Progenitor cell of endocrine pancreas (in vitro differentiated cells): ENCODE measurements around the gene TNK1. TPM values are rescaled to one million over a fixed set of nuclear protein-coding genes. Genes with fewer than 3 reads are reported as not detected.
"Not testable (repeated sequence)": the region's sequence is repeated elsewhere in the genome, so short reads cannot be mapped to it uniquely, and the experiment has no call there.

ENCODE experiments used
- DNase-seq: peaks from one replicate; pipeline ENCODE4 v3.0.0; 2021; ENCODE audit warnings: low spot score; ENCODE audit not compliant: unreplicated experiment
- H3K27ac Mint-ChIP-seq: 2 replicates; pipeline ENCODE4 v1.8.0; 2021; ENCODE audit warnings: mild to moderate bottlenecking, moderate library complexity, mixed read lengths
- H3K27me3 Mint-ChIP-seq: 2 replicates; pipeline ENCODE4 v1.8.0; 2021; ENCODE audit warnings: mixed read lengths
- H3K36me3 Mint-ChIP-seq: 2 replicates; pipeline ENCODE4 v1.8.0; 2022; ENCODE audit warnings: mixed read lengths; ENCODE audit not compliant: insufficient read depth
- H3K4me1 Mint-ChIP-seq: 2 replicates; pipeline ENCODE4 v1.8.0; 2021; ENCODE audit warnings: low read depth, mixed read lengths
- H3K4me3 Mint-ChIP-seq: 2 replicates; pipeline ENCODE4 v1.8.0; 2021; ENCODE audit warnings: low read depth, mild to moderate bottlenecking, moderate library complexity, mixed read lengths
- H3K9me3 Mint-ChIP-seq: 2 replicates; pipeline ENCODE4 v1.8.0; 2021; ENCODE audit warnings: low read depth, mixed read lengths
- total RNA-seq: library from RNA; stranded (reverse); gene quantifications from 2 replicates; pipeline ENCODE4 v1.2.1, GENCODE V29; 2021
- TF ChIP-seq, protein P1 (sequence below): fragments of 200-600 bp; sonication (generic); IDR thresholded peaks from one replicate; pipeline ENCODE4 v1.5.0; 2021; ENCODE audit warnings: antibody characterized with exemption, mild to moderate bottlenecking; ENCODE audit not compliant: unreplicated experiment

TNK1 gene
- total RNA-seq, 1 donor from 2014 or later = 13.4 TPM

DNA sequence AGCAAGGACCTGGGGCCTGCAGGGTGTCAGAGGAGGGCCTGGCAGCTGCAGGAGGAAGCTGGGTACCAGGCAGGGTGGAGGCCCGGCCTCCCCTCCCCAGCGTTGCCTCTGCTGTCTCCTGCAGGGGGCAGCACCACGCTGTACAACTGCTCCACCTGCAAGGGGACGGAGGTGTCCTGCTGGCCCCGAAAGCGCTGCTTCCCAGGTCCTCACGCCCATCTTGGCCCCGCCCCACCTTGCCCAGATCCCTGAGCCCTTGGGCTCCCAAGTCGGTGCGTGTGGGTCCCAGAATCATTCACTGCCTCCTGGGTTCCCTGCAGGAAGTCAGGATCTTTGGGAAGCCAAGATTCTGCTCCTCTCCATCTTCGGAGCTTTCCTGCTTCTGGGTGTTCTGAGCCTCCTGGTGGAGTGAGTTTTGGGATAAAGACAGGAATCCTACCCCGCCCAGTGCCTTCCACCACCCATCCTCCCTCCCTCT, 24.8 kb upstream of the TNK1 start:
- Mint-ChIP-seq H3K36me3 (no peaks in the 10 kb centered on the region), H3K4me1 (peaks cover 14% of the 10 kb centered on the region), H3K9me3 (no peaks in the 10 kb centered on the region), H3K4me3 (no peak overlapping the region), H3K27ac (no peak overlapping the region), H3K27me3 (peaks cover 7% of the 10 kb centered on the region)
- DNase-seq = peak; percentile 75
- TF ChIP-seq, protein P1, sequence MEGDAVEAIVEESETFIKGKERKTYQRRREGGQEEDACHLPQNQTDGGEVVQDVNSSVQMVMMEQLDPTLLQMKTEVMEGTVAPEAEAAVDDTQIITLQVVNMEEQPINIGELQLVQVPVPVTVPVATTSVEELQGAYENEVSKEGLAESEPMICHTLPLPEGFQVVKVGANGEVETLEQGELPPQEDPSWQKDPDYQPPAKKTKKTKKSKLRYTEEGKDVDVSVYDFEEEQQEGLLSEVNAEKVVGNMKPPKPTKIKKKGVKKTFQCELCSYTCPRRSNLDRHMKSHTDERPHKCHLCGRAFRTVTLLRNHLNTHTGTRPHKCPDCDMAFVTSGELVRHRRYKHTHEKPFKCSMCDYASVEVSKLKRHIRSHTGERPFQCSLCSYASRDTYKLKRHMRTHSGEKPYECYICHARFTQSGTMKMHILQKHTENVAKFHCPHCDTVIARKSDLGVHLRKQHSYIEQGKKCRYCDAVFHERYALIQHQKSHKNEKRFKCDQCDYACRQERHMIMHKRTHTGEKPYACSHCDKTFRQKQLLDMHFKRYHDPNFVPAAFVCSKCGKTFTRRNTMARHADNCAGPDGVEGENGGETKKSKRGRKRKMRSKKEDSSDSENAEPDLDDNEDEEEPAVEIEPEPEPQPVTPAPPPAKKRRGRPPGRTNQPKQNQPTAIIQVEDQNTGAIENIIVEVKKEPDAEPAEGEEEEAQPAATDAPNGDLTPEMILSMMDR = peak; percentile 89

DNA sequence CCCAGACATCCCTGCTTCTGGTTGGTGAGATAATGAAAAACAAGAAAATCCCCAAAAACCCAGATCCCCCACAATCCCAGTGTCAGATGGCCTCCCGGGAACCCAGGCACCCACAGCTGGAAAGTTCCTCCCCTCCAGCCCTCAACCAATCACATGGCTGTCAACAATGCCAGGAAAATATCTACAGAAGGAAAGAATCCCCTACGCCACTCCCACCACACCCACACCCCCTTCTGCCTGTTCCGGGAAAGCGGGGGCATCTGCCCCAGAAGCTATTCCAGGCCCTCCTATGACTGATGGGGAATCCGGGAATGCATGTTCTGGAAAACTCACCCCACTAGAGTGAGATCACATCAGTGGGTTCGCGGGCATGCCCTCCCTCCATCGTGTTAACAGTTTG, 24.1 kb upstream of the TNK1 start:
- Mint-ChIP-seq H3K27ac (no peak overlapping the region), H3K4me1 (peaks cover 11% of the 10 kb centered on the region), H3K9me3 (no peaks in the 10 kb centered on the region), H3K4me3 (no peak overlapping the region), H3K27me3 (peaks cover 8% of the 10 kb centered on the region), H3K36me3 (no peaks in the 10 kb centered on the region)
- TF ChIP-seq, protein P1 = no peak
- DNase-seq = no peak

DNA sequence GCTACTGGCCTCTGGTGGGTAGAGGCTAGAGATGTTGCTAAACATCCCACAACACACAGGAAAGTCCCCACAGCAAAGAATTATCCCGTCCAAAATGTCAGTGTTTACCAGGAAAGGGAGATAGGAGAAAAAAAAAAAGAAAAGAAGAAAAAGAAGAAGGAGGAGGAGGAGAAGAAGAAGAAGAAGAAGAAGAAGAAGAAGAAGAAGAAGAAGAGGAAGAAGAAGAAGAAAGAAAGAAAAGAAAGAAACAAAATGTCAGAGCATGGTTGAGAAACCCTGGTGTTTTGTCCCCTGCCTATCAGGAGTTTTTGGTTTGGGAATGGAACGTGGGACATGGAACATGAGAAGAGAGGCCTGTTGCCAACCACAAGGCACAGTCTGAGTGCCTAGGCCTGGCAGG, 23.5 kb upstream of the TNK1 start:
- Mint-ChIP-seq H3K9me3 (no peaks in the 10 kb centered on the region), H3K27ac (no peak overlapping the region), H3K36me3 (no peaks in the 10 kb centered on the region), H3K4me3 (no peak overlapping the region), H3K27me3 (peaks cover 11% of the 10 kb centered on the region), H3K4me1 (peaks cover 9% of the 10 kb centered on the region)
- TF ChIP-seq, protein P1 = no peak
- DNase-seq = no peak

DNA sequence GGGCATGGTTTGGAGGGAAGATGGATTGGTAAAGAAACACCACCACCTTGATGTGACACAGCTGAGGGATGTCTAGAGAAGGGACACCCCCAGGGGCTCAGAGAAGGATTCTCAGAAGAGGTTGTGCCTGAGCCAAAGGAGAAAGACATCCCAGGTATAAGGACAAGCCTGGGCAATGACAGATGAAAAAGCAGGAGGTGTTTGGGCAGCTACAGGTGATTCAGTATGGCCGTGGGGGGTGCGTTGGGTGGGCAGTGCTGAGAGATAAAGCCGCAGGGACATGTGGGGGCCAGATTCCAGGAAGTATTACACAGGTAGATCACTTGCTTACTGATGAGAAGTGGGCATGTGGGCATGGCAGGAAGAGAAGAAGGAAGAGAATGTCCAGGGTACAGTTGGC, 19.0 kb upstream of the TNK1 start:
- Mint-ChIP-seq H3K36me3 (no peaks in the 10 kb centered on the region), H3K27ac (no peak overlapping the region), H3K9me3 (no peaks in the 10 kb centered on the region), H3K4me1 (no peaks in the 10 kb centered on the region), H3K27me3 (peaks cover 14% of the 10 kb centered on the region), H3K4me3 (no peak overlapping the region)
- no peak for DNase-seq
- TF ChIP-seq, protein P1 = no peak

DNA sequence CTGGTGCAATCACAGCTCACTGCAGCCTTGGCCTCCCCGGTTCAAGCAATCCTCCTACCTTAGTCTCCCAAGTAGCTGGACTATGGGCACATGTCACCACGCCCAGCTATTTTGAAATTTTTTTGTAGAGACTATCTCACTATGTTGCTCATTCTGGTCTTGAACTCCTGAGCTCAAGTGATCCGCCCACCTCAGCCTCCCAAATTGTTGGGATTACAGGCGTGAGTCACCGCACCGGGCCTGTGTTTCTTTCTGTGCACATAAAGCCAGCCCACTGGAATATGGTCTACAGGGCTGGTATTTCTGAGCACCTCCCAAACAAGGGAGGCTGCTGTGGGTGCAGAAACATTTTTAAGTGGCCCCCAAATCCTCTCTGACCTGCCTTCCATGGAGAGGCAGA, 17.6 kb upstream of the TNK1 start:
- Mint-ChIP-seq H3K27ac (no peak overlapping the region), H3K27me3 (peaks cover 13% of the 10 kb centered on the region), H3K9me3 (no peaks in the 10 kb centered on the region), H3K4me3 (no peak overlapping the region), H3K36me3 (no peaks in the 10 kb centered on the region), H3K4me1 (no peaks in the 10 kb centered on the region)
- TF ChIP-seq, protein P1 = no peak
- no peak for DNase-seq

DNA sequence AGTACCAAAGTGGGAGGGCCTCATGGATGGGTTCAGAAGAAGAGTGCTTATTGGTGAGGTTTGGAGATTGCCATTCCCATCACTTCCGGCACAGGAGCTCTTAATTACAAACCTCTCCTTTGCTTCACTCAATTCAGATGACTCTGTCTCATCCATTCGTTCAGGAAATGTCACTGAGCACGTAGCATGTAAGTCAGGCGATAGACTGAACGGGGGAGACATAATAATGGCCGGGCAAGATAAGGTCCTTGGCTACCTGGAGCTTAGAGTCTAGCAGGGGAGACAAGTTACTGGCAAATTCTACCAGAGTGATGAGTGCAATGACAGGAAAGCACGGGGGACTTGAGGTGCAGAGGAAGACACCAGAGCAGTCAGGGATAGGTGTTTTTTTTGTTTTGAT, 14.9 kb upstream of the TNK1 start:
- peaks cover 22% of the 10 kb centered on the region for H3K27me3 Mint-ChIP-seq
- H3K36me3 Mint-ChIP-seq, H3K4me3 Mint-ChIP-seq, H3K27ac Mint-ChIP-seq, DNase-seq, H3K4me1 Mint-ChIP-seq, H3K9me3 Mint-ChIP-seq: not testable (repeated sequence)
